Skeletal muscle cell (primary cell): ENCODE results near the gene CETN3.

Source experiments
- DNase-seq: peaks from one replicate; pipeline ENCODE4 v3.0.0-alpha.2; 2010; ENCODE audit warnings: low read depth
- H3K4me3 ChIP-seq: 2 replicates; pipeline ENCODE4 v1.5.1; 2011; ENCODE audit warnings: low read depth, mild to moderate bottlenecking, control low read depth, low read length, moderate library complexity

The CETN3 gene

GRCh38 chr5:90409318-90410177, at the start of gene CETN3:
TSS of gene CETN3 (minus strand) at chr5:90409756. CDS start at chr5:90409661, 95 bp downstream.
- peak; percentile 85 for DNase-seq
- peak within 1 kb of the TSS; percentile 86 for H3K4me3 ChIP-seq

GRCh38 chr5:90446961-90447360, 37.4 kb upstream of the CETN3 start:
- H3K4me3 ChIP-seq: no peak overlapping the region
- DNase-seq: peak; percentile 25

- H3K4me3 ChIP-seq: no peak overlapping the region
These were observed 31.1 kb upstream of the CETN3 start for GRCh38 chr5:90440644-90441043.

GRCh38 chr5:90438100-90438499, 28.5 kb upstream of the CETN3 start:
- H3K4me3 ChIP-seq: no peak overlapping the region
- no peak for DNase-seq

More at GRCh38 chr5:90440644-90441043, 31.1 kb upstream of the CETN3 start:
- no peak for DNase-seq

- DNase-seq: no peak
- no peak overlapping the region for H3K4me3 ChIP-seq
These were observed 28.1 kb upstream of the CETN3 start for GRCh38 chr5:90437663-90438062.

GRCh38 chr5:90434116-90434714, 24.7 kb upstream of the CETN3 start:
- no peak overlapping the region for H3K4me3 ChIP-seq
- no peak for DNase-seq

- no peak overlapping the region for H3K4me3 ChIP-seq
- DNase-seq: no peak
These were observed 14.7 kb upstream of the CETN3 start for GRCh38 chr5:90424245-90424644.

- H3K4me3 ChIP-seq: no peak overlapping the region
These were observed 11.6 kb upstream of the CETN3 start for GRCh38 chr5:90421136-90421535.

GRCh38 chr5:90418214-90418613, 8.7 kb upstream of the CETN3 start:
- no peak for DNase-seq

More at GRCh38 chr5:90421136-90421535, 11.6 kb upstream of the CETN3 start:
- no peak for DNase-seq

GRCh38 chr5:90410178-90410762, 714 bp upstream of the CETN3 start:
- no peak for DNase-seq
- peak overlapping the region; percentile 71 for H3K4me3 ChIP-seq

More at GRCh38 chr5:90418214-90418613, 8.7 kb upstream of the CETN3 start:
- no peak overlapping the region for H3K4me3 ChIP-seq

GRCh38 chr5:90408571-90409317, 812 bp downstream of the CETN3 start:
- DNase-seq: no peak
- peak overlapping the region; percentile 86 for H3K4me3 ChIP-seq

GRCh38 chr5:90406466-90406865, 3.1 kb downstream of the CETN3 start:
- no peak overlapping the region for H3K4me3 ChIP-seq
- DNase-seq: no peak

- no peak for DNase-seq
- no peak overlapping the region for H3K4me3 ChIP-seq
These were observed 6.9 kb downstream of the CETN3 start for GRCh38 chr5:90402521-90403255.

GRCh38 chr5:90399251-90399650, 10.3 kb downstream of the CETN3 start:
- H3K4me3 ChIP-seq: no peak overlapping the region
- no peak for DNase-seq

- DNase-seq: no peak
- no peak overlapping the region for H3K4me3 ChIP-seq
These were observed 10.8 kb downstream of the CETN3 start for GRCh38 chr5:90398726-90399125.

- no peak for DNase-seq
- H3K4me3 ChIP-seq: no peak overlapping the region
These were observed 14.6 kb downstream of the CETN3 start for GRCh38 chr5:90395005-90395404.

- H3K4me3 ChIP-seq: no peak overlapping the region
- no peak for DNase-seq
These were observed 18.6 kb downstream of the CETN3 start for GRCh38 chr5:90390928-90391327.

- DNase-seq: no peak
- no peak overlapping the region for H3K4me3 ChIP-seq
These were observed 19.2 kb downstream of the CETN3 start for GRCh38 chr5:90390326-90390725.

- DNase-seq: no peak
- H3K4me3 ChIP-seq: no peak overlapping the region
These were observed 22.0 kb downstream of the CETN3 start for GRCh38 chr5:90387508-90387907.
